HEK293 (cell line): ENCODE results near the gene TMTC1.

Source experiments
- GLI4 ChIP-seq: fragments of 450-650 bp; formaldehyde crosslinking; IDR thresholded peaks from 2 replicates; pipeline ENCODE4 v1.5.1; 2016; ENCODE audit warnings: missing biosample characterization, missing genetic modification characterization
- HOXC10 ChIP-seq: sonication (generic); formaldehyde crosslinking; IDR thresholded peaks from 2 replicates; pipeline ENCODE4 v1.8.1; 2023; ENCODE audit warnings: mild to moderate bottlenecking, missing genetic modification reagents
- MEIS1 ChIP-seq: sonication (generic); formaldehyde crosslinking; IDR thresholded peaks from 2 replicates; pipeline ENCODE4 v1.8.1; 2022; ENCODE audit warnings: missing genetic modification reagents, mild to moderate bottlenecking, borderline replicate concordance
- PRDM1 ChIP-seq: fragments of 450-650 bp; formaldehyde crosslinking; IDR thresholded peaks from 2 replicates; pipeline ENCODE4; 2016; ENCODE audit warnings: missing biosample characterization, missing genetic modification characterization
- SETDB1 ChIP-seq: IDR thresholded peaks from one replicate; pipeline ENCODE4 v1.6.1; 2017; ENCODE audit warnings: mild to moderate bottlenecking, low read length, moderate library complexity, mixed read lengths; ENCODE audit not compliant: insufficient read length
- SP2 ChIP-seq: fragments of 450-650 bp; formaldehyde crosslinking; IDR thresholded peaks from 2 replicates; pipeline ENCODE4 v1.5.1; 2016; ENCODE audit warnings: missing biosample characterization, missing genetic modification characterization
- SP3 ChIP-seq: fragments of 450-650 bp; formaldehyde crosslinking; IDR thresholded peaks from 2 replicates; pipeline ENCODE4 v1.5.1; 2016; ENCODE audit warnings: missing biosample characterization, missing genetic modification characterization
- ZNF174 ChIP-seq: fragments of 450-650 bp; formaldehyde crosslinking; IDR thresholded peaks from 2 replicates; pipeline ENCODE4 v1.5.0; 2017; ENCODE audit warnings: missing biosample characterization, mild to moderate bottlenecking, missing genetic modification characterization
- ZNF175 ChIP-seq: fragments of 450-650 bp; formaldehyde crosslinking; IDR thresholded peaks from 2 replicates; pipeline ENCODE4 v1.5.1; 2016; ENCODE audit warnings: missing biosample characterization, missing genetic modification characterization
- ZNF211 ChIP-seq: fragments of 450-650 bp; formaldehyde crosslinking; IDR thresholded peaks from 2 replicates; pipeline ENCODE4 v1.5.1; 2016; ENCODE audit warnings: low read depth, missing biosample characterization, missing genetic modification characterization
- ZNF341 ChIP-seq: fragments of 450-650 bp; formaldehyde crosslinking; IDR thresholded peaks from 2 replicates; pipeline ENCODE4; 2016; ENCODE audit warnings: low read depth, missing biosample characterization, missing genetic modification characterization
- ZNF394 ChIP-seq: fragments of 450-650 bp; formaldehyde crosslinking; IDR thresholded peaks from 2 replicates; pipeline ENCODE4 v1.5.1; 2016; ENCODE audit warnings: missing biosample characterization, missing genetic modification characterization, mild to moderate bottlenecking, moderate library complexity, borderline replicate concordance
- ZNF416 ChIP-seq: fragments of 450-650 bp; formaldehyde crosslinking; IDR thresholded peaks from 2 replicates; pipeline ENCODE4 v1.5.1; 2016; ENCODE audit warnings: missing biosample characterization, missing genetic modification characterization
- ZNF423 ChIP-seq: fragments of 450-650 bp; formaldehyde crosslinking; IDR thresholded peaks from 2 replicates; pipeline ENCODE4 v1.5.1; 2016; ENCODE audit warnings: missing biosample characterization, missing genetic modification characterization
- ZNF560 ChIP-seq: fragments of 450-650 bp; formaldehyde crosslinking; IDR thresholded peaks from 2 replicates; pipeline ENCODE4 v1.5.1; 2017; ENCODE audit warnings: missing biosample characterization, missing genetic modification characterization, borderline replicate concordance
- ZNF585B ChIP-seq: fragments of 450-650 bp; formaldehyde crosslinking; IDR thresholded peaks from 2 replicates; pipeline ENCODE4 v1.5.1; 2016; ENCODE audit warnings: missing biosample characterization, missing genetic modification characterization
- ZNF623 ChIP-seq: fragments of 450-650 bp; formaldehyde crosslinking; IDR thresholded peaks from 2 replicates; pipeline ENCODE4 v1.5.1; 2016; ENCODE audit warnings: missing biosample characterization, missing genetic modification characterization
- ZNF624 ChIP-seq: fragments of 450-650 bp; formaldehyde crosslinking; IDR thresholded peaks from 2 replicates; pipeline ENCODE4 v1.5.1; 2017; ENCODE audit warnings: missing biosample characterization, missing genetic modification characterization
- ZNF658 ChIP-seq: fragments of 450-650 bp; formaldehyde crosslinking; IDR thresholded peaks from 2 replicates; pipeline ENCODE4; 2016; ENCODE audit warnings: missing biosample characterization, missing genetic modification characterization
- ZNF664 ChIP-seq: fragments of 450-650 bp; formaldehyde crosslinking; IDR thresholded peaks from 2 replicates; pipeline ENCODE4 v1.5.1; 2016; ENCODE audit warnings: missing biosample characterization, missing genetic modification characterization
- ZNF76 ChIP-seq: fragments of 450-650 bp; formaldehyde crosslinking; IDR thresholded peaks from 2 replicates; pipeline ENCODE4; 2016; ENCODE audit warnings: low read depth, missing biosample characterization, missing genetic modification characterization, borderline replicate concordance
- ZSCAN23 ChIP-seq: fragments of 450-650 bp; formaldehyde crosslinking; IDR thresholded peaks from 2 replicates; pipeline ENCODE4 v1.5.1; 2016; ENCODE audit warnings: missing biosample characterization, missing genetic modification characterization
- ZXDB ChIP-seq: fragments of 450-650 bp; formaldehyde crosslinking; IDR thresholded peaks from 2 replicates; pipeline ENCODE4 v1.5.1; 2016; ENCODE audit warnings: missing biosample characterization, missing genetic modification characterization
- TF ChIP-seq, protein P1 (sequence below): fragments of 450-650 bp; formaldehyde crosslinking; IDR thresholded peaks from 2 replicates; pipeline ENCODE4 v1.5.1; 2016; ENCODE audit warnings: missing biosample characterization, missing genetic modification characterization, borderline replicate concordance
- TF ChIP-seq, protein P2 (sequence below): fragments of 450-650 bp; formaldehyde crosslinking; IDR thresholded peaks from 2 replicates; pipeline ENCODE4 v1.5.1; 2017; ENCODE audit warnings: missing biosample characterization, missing genetic modification characterization
- TF ChIP-seq, protein P3 (sequence below): sonication (generic); formaldehyde crosslinking; IDR thresholded peaks from 2 replicates; pipeline ENCODE4 v1.8.1; 2022; ENCODE audit warnings: mild to moderate bottlenecking, moderate library complexity, missing genetic modification reagents
- TF ChIP-seq, protein P4 (sequence below): fragments of 450-650 bp; formaldehyde crosslinking; IDR thresholded peaks from 2 replicates; pipeline ENCODE4 v1.5.1; 2016; ENCODE audit warnings: missing biosample characterization, missing genetic modification characterization
- TF ChIP-seq, protein P5 (sequence below): fragments of 450-650 bp; formaldehyde crosslinking; IDR thresholded peaks from 2 replicates; pipeline ENCODE4 v1.5.1; 2017; ENCODE audit warnings: missing biosample characterization, mild to moderate bottlenecking, missing genetic modification characterization, moderate library complexity
- TF ChIP-seq, protein P6 (sequence below): fragments of 450-650 bp; formaldehyde crosslinking; conservative IDR thresholded peaks from 2 replicates; pipeline ENCODE4 v1.5.1; 2016; ENCODE audit warnings: low read depth, missing biosample characterization, missing genetic modification characterization
- TF ChIP-seq, protein P7 (sequence below): fragments of 450-650 bp; formaldehyde crosslinking; IDR thresholded peaks from 2 replicates; pipeline ENCODE4 v1.5.1; 2016; ENCODE audit warnings: missing biosample characterization, missing genetic modification characterization

TMTC1 gene

DNA sequence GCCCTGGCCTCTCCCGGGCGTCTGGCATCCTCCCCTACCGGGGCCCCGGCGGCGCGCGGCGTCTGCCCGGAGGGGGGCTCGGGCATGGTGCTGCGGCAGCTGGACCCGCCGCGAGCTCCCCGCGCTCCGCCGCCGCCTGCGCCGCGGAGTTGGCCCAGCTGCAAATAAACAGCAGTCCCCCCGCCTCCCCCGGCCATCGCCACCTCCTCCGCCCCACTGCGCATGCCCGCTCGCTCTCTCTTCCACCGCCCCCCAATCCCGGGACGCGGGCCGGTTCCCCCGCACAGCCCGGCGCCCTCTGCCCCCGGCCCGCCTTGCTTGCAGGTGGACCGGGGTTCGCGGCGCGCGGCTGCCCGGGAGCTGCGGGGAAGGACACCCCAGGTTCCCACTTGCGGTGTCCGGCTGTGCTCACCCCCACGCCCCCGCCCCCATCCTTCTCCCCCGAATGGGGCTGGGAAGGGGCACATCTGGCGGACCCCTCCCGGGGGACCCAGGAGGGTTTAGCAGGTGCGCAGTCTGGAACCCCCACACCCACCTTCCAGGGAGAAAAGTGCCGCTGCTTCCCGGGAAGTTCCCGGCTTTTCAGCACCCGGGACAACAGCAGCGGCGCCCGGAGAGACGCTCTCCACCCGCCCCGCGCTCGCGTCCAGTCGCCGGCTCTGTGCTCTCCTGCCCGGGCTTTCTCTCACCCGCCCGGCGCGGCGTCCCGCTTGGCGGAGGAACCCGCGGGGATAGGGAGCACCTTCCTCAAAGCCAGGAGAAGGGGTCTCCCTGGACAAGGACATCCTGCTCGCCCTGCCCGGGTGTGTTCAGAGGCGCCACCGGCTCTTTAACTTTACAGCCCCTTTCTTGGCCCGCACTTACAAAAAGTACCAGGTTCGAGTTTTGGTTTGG is at the start of gene TMTC1 (continued):
- TF ChIP-seq ZNF658 (tag by site-specific recombination): no peak
- TF ChIP-seq, protein P1, sequence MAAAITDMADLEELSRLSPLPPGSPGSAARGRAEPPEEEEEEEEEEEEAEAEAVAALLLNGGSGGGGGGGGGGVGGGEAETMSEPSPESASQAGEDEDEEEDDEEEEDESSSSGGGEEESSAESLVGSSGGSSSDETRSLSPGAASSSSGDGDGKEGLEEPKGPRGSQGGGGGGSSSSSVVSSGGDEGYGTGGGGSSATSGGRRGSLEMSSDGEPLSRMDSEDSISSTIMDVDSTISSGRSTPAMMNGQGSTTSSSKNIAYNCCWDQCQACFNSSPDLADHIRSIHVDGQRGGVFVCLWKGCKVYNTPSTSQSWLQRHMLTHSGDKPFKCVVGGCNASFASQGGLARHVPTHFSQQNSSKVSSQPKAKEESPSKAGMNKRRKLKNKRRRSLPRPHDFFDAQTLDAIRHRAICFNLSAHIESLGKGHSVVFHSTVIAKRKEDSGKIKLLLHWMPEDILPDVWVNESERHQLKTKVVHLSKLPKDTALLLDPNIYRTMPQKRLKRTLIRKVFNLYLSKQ: no peak
- no peak for TF ChIP-seq PRDM1 (tag by site-specific recombination)
- TF ChIP-seq, protein P2, sequence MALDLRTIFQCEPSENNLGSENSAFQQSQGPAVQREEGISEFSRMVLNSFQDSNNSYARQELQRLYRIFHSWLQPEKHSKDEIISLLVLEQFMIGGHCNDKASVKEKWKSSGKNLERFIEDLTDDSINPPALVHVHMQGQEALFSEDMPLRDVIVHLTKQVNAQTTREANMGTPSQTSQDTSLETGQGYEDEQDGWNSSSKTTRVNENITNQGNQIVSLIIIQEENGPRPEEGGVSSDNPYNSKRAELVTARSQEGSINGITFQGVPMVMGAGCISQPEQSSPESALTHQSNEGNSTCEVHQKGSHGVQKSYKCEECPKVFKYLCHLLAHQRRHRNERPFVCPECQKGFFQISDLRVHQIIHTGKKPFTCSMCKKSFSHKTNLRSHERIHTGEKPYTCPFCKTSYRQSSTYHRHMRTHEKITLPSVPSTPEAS: no peak
- TF ChIP-seq ZNF174: no peak
- TF ChIP-seq ZNF664 (tag by site-specific recombination): no peak
- no peak for TF ChIP-seq ZNF416 (tag by site-specific recombination)
- TF ChIP-seq ZNF341 (tag by site-specific recombination): peak; percentile 84
- no peak for TF ChIP-seq ZNF175 (tag by site-specific recombination)
- no peak for TF ChIP-seq ZNF624 (tag by site-specific recombination)
- TF ChIP-seq HOXC10: no peak
- TF ChIP-seq ZNF585B (tag by site-specific recombination): no peak
- TF ChIP-seq, protein P3, sequence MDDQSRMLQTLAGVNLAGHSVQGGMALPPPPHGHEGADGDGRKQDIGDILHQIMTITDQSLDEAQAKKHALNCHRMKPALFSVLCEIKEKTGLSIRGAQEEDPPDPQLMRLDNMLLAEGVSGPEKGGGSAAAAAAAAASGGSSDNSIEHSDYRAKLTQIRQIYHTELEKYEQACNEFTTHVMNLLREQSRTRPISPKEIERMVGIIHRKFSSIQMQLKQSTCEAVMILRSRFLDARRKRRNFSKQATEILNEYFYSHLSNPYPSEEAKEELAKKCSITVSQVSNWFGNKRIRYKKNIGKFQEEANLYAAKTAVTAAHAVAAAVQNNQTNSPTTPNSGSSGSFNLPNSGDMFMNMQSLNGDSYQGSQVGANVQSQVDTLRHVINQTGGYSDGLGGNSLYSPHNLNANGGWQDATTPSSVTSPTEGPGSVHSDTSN (CRISPR knock-in tag): no peak
- no peak for TF ChIP-seq GLI4
- TF ChIP-seq ZNF76 (tag by site-specific recombination): no peak
- TF ChIP-seq, protein P4, sequence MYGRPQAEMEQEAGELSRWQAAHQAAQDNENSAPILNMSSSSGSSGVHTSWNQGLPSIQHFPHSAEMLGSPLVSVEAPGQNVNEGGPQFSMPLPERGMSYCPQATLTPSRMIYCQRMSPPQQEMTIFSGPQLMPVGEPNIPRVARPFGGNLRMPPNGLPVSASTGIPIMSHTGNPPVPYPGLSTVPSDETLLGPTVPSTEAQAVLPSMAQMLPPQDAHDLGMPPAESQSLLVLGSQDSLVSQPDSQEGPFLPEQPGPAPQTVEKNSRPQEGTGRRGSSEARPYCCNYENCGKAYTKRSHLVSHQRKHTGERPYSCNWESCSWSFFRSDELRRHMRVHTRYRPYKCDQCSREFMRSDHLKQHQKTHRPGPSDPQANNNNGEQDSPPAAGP (tag by site-specific recombination): no peak
- TF ChIP-seq SP3 (tag by site-specific recombination): no peak
- TF ChIP-seq MEIS1 (CRISPR knock-in tag): no peak
- no peak for TF ChIP-seq ZSCAN23
- TF ChIP-seq, protein P5, sequence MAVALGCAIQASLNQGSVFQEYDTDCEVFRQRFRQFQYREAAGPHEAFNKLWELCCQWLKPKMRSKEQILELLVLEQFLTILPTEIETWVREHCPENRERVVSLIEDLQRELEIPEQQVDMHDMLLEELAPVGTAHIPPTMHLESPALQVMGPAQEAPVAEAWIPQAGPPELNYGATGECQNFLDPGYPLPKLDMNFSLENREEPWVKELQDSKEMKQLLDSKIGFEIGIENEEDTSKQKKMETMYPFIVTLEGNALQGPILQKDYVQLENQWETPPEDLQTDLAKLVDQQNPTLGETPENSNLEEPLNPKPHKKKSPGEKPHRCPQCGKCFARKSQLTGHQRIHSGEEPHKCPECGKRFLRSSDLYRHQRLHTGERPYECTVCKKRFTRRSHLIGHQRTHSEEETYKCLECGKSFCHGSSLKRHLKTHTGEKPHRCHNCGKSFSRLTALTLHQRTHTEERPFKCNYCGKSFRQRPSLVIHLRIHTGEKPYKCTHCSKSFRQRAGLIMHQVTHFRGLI (tag by site-specific recombination): no peak
- TF ChIP-seq SP2 (tag by site-specific recombination): peak; percentile 30
- TF ChIP-seq ZNF560 (tag by site-specific recombination): no peak
- TF ChIP-seq ZXDB (tag by site-specific recombination): no peak
- no peak for TF ChIP-seq SETDB1
- TF ChIP-seq ZNF423: no peak
- no peak for TF ChIP-seq ZNF211 (tag by site-specific recombination)
- TF ChIP-seq, protein P6, sequence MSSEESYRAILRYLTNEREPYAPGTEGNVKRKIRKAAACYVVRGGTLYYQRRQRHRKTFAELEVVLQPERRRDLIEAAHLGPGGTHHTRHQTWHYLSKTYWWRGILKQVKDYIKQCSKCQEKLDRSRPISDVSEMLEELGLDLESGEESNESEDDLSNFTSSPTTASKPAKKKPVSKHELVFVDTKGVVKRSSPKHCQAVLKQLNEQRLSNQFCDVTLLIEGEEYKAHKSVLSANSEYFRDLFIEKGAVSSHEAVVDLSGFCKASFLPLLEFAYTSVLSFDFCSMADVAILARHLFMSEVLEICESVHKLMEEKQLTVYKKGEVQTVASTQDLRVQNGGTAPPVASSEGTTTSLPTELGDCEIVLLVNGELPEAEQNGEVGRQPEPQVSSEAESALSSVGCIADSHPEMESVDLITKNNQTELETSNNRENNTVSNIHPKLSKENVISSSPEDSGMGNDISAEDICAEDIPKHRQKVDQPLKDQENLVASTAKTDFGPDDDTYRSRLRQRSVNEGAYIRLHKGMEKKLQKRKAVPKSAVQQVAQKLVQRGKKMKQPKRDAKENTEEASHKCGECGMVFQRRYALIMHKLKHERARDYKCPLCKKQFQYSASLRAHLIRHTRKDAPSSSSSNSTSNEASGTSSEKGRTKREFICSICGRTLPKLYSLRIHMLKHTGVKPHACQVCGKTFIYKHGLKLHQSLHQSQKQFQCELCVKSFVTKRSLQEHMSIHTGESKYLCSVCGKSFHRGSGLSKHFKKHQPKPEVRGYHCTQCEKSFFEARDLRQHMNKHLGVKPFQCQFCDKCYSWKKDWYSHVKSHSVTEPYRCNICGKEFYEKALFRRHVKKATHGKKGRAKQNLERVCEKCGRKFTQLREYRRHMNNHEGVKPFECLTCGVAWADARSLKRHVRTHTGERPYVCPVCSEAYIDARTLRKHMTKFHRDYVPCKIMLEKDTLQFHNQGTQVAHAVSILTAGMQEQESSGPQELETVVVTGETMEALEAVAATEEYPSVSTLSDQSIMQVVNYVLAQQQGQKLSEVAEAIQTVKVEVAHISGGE (tag by site-specific recombination): no peak
- TF ChIP-seq ZNF394 (tag by site-specific recombination): peak; percentile 12; the same call in 1 of the 2 replicates
- no peak for TF ChIP-seq ZNF623 (tag by site-specific recombination)
- TF ChIP-seq, protein P7, sequence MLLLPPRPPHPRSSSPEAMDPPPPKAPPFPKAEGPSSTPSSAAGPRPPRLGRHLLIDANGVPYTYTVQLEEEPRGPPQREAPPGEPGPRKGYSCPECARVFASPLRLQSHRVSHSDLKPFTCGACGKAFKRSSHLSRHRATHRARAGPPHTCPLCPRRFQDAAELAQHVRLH (tag by site-specific recombination): no peak
